ENCODE results near the gene NPPC.
"Not testable (repeated sequence)": the region's sequence is repeated elsewhere in the genome, so short reads cannot be mapped to it uniquely, and the experiment has no call there.

Gene NPPC

GRCh38 chr2:231919341-231920035 lies 6.7 kb downstream of the NPPC start:
- DNase-seq = no peak

- DNase-seq = no peak
These were observed 7.5 kb downstream of the NPPC start for GRCh38 chr2:231918501-231919330.

GRCh38 chr2:231917280-231918066 lies 8.7 kb downstream of the NPPC start:
- no peak for DNase-seq

- DNase-seq = no peak
These were observed 12.0 kb downstream of the NPPC start for GRCh38 chr2:231914077-231914690.

GRCh38 chr2:231911381-231911780 lies 14.8 kb downstream of the NPPC start:
- DNase-seq = no peak

- no peak for DNase-seq
These were observed 15.4 kb downstream of the NPPC start for GRCh38 chr2:231910771-231911170.

GRCh38 chr2:231910161-231910560 lies 16.0 kb downstream of the NPPC start:
- not testable (repeated sequence) for DNase-seq

- no peak for DNase-seq
These were observed 16.6 kb downstream of the NPPC start for GRCh38 chr2:231909631-231910030.

GRCh38 chr2:231908584-231908983 lies 17.6 kb downstream of the NPPC start:
- no peak for DNase-seq

- no peak for DNase-seq
These were observed 18.4 kb downstream of the NPPC start for GRCh38 chr2:231907765-231908164.

GRCh38 chr2:231905026-231905425 lies 21.2 kb downstream of the NPPC start:
- DNase-seq = no peak

- no peak for DNase-seq
These were observed 22.0 kb downstream of the NPPC start for GRCh38 chr2:231904161-231904611.

- no peak for DNase-seq
These were observed 23.6 kb downstream of the NPPC start for GRCh38 chr2:231902598-231902997.

- no peak for DNase-seq
These were observed 25.2 kb downstream of the NPPC start for GRCh38 chr2:231900972-231901371.

GRCh38 chr2:231900486-231900942 lies 25.7 kb downstream of the NPPC start:
- DNase-seq = peak; percentile 76

GRCh38 chr2:231894566-231895380 lies 31.4 kb downstream of the NPPC start:
- no peak for DNase-seq

GRCh38 chr2:231891514-231891905 lies 34.7 kb downstream of the NPPC start:
- no peak for DNase-seq

GRCh38 chr2:231890896-231891513 lies 35.2 kb downstream of the NPPC start:
- DNase-seq = no peak

- DNase-seq = no peak
These were observed 38.4 kb downstream of the NPPC start for GRCh38 chr2:231887756-231888155.

GRCh38 chr2:231886071-231886681 lies 40.0 kb downstream of the NPPC start:
- DNase-seq = no peak

All from RPMI8226 (cell line).